Gastroesophageal sphincter (tissue), 3 donors: ENCODE measurements around the gene TMEM242.

Experiments used
- POLR2A ChIP-seq, 2 donors: fragments of 450-650 bp; IDR thresholded peaks; one replicate each; pipeline ENCODE4 v1.6.1; 2017; ENCODE audit warnings: antibody characterized with exemption in 2 of 2, mild to moderate bottlenecking in 2 of 2, moderate library complexity in 1 of 2
- POLR2AphosphoS5 ChIP-seq: sonication (generic); formaldehyde crosslinking; IDR thresholded peaks from one replicate; pipeline ENCODE4 v1.6.1; 2017; ENCODE audit warnings: antibody characterized with exemption
- TF ChIP-seq, protein P1 (sequence below), 4 experiments: fragments of 200-600 bp in 2 of 4; fragments of 450-650 bp in 2 of 4; sonication (generic) in 1 of 4; IDR thresholded peaks; one replicate each; pipeline ENCODE4 v1.5.1; 2017 to 2019; ENCODE audit warnings: antibody characterized with exemption in 4 of 4, mild to moderate bottlenecking in 2 of 4, moderate library complexity in 2 of 4

DNA sequence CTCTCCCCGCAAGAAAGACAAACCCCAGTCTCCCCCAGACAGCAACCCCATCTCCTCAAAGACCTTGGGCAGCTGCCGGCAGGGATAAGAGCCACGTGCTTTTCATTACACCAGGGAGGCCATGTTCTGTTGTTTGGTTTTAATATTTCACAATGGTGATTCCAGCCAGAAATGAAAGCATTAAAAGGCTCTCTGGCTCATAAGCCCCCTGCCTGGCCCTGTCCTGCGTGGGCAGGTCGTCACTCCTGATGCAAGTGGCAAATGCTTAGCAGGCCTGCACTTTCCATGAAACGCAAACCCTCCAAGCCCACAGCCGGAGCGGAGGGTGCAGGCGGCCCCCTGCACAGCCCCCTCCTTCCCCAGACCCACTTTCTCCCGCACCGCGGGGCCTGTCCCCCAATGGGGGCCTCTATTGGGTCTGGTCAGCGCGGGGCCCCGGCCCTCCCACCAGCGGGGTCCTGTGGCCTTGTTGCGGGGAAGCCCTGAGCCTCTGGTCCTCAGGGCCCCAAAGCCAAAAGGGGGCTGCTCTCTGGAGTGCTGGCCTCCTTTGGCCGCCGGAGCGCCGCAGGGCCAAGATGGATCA, 77.2 kb downstream of the TMEM242 start:
- TF ChIP-seq, protein P1, sequence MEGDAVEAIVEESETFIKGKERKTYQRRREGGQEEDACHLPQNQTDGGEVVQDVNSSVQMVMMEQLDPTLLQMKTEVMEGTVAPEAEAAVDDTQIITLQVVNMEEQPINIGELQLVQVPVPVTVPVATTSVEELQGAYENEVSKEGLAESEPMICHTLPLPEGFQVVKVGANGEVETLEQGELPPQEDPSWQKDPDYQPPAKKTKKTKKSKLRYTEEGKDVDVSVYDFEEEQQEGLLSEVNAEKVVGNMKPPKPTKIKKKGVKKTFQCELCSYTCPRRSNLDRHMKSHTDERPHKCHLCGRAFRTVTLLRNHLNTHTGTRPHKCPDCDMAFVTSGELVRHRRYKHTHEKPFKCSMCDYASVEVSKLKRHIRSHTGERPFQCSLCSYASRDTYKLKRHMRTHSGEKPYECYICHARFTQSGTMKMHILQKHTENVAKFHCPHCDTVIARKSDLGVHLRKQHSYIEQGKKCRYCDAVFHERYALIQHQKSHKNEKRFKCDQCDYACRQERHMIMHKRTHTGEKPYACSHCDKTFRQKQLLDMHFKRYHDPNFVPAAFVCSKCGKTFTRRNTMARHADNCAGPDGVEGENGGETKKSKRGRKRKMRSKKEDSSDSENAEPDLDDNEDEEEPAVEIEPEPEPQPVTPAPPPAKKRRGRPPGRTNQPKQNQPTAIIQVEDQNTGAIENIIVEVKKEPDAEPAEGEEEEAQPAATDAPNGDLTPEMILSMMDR (IDR thresholded peaks at IDR 0.05), result no peak
- TF ChIP-seq POLR2A (IDR thresholded peaks at IDR 0.05) (no peak), POLR2AphosphoS5 (peak; percentile 28)
